HFFc6 (cell line): ENCODE results near the gene GALNT16. TPM values are rescaled to one million over a fixed set of nuclear protein-coding genes. Genes with fewer than 3 reads are reported as not detected.

Experiments
- DNase-seq: peaks from one replicate; pipeline ENCODE4 v3.0.0-alpha.2; 2018
- H3K27ac Mint-ChIP-seq: 2 replicates; pipeline ENCODE4 v1.8.0; 2020; ENCODE audit warnings: mild to moderate bottlenecking, mixed read lengths
- H3K27me3 Mint-ChIP-seq: 2 replicates; pipeline ENCODE4 v1.8.0; 2021; ENCODE audit warnings: mild to moderate bottlenecking, moderate library complexity, mixed read lengths; ENCODE audit not compliant: insufficient read depth
- H3K36me3 Mint-ChIP-seq: 2 replicates; pipeline ENCODE4 v1.8.0; 2021; ENCODE audit warnings: low read depth, mixed read lengths
- H3K4me1 Mint-ChIP-seq: 2 replicates; pipeline ENCODE4 v1.8.0; 2020; ENCODE audit warnings: low read depth, mixed read lengths
- H3K4me3 Mint-ChIP-seq: 2 replicates; pipeline ENCODE4 v1.8.0; 2020; ENCODE audit warnings: mild to moderate bottlenecking, moderate library complexity, mixed read lengths
- H3K9me3 Mint-ChIP-seq: 2 replicates; pipeline ENCODE4 v1.8.0; 2020; ENCODE audit warnings: mild to moderate bottlenecking, mixed read lengths
- CTCF ChIP-seq: fragments of 200-600 bp; sonication (generic); IDR thresholded peaks from 2 replicates; pipeline ENCODE4 v1.5.0; 2021; ENCODE audit warnings: antibody characterized with exemption, mild to moderate bottlenecking
- total RNA-seq, 6 experiments: library from RNA; stranded (reverse); fragmentation: NEBNext Ultra II Directional; extraction: Animal tissue kit (Norgen Biotek cat#: 25700); gene quantifications; 2 replicates in 1 of 6; 3 replicates in 5 of 6; pipeline ENCODE4 v1.2.3, GENCODE V29; 2021

The GALNT16 gene
- total RNA-seq, 6 experiments from 2014 or later = 0.11 to 0.38 (median 0.24) TPM

GRCh38 chr14:69263364-69263763 is 3.4 kb downstream of the GALNT16 start:
- H3K27ac Mint-ChIP-seq = peak overlapping the region; percentile 60
- H3K4me3 Mint-ChIP-seq = no peak overlapping the region
- no peaks in the 10 kb centered on the region for H3K36me3 Mint-ChIP-seq
- H3K4me1 Mint-ChIP-seq = peaks cover 27% of the 10 kb centered on the region
- TF ChIP-seq CTCF = no peak
- H3K9me3 Mint-ChIP-seq = no peaks in the 10 kb centered on the region
- peak; percentile 83 for DNase-seq
- H3K27me3 Mint-ChIP-seq = peaks cover 17% of the 10 kb centered on the region

- Mint-ChIP-seq H3K36me3 (no peaks in the 10 kb centered on the region), H3K27me3 (peaks cover 14% of the 10 kb centered on the region), H3K4me3 (no peak overlapping the region), H3K9me3 (no peaks in the 10 kb centered on the region), H3K27ac (peak overlapping the region; percentile 60), H3K4me1 (peaks cover 27% of the 10 kb centered on the region)
- no peak for TF ChIP-seq CTCF
- no peak for DNase-seq
These were observed 3.8 kb downstream of the GALNT16 start for GRCh38 chr14:69263771-69264170.

GRCh38 chr14:69266572-69267345 is 6.8 kb downstream of the GALNT16 start:
- no peak for DNase-seq
- H3K4me1 Mint-ChIP-seq = peaks cover 29% of the 10 kb centered on the region
- no peak for TF ChIP-seq CTCF
- H3K27me3 Mint-ChIP-seq = peaks cover 6% of the 10 kb centered on the region
- H3K36me3 Mint-ChIP-seq = no peaks in the 10 kb centered on the region
- no peaks in the 10 kb centered on the region for H3K9me3 Mint-ChIP-seq
- H3K4me3 Mint-ChIP-seq = no peak overlapping the region
- no peak overlapping the region for H3K27ac Mint-ChIP-seq

- TF ChIP-seq CTCF = no peak
- Mint-ChIP-seq H3K4me1 (peaks cover 22% of the 10 kb centered on the region), H3K4me3 (no peak overlapping the region), H3K9me3 (no peaks in the 10 kb centered on the region), H3K27ac (no peak overlapping the region), H3K36me3 (no peaks in the 10 kb centered on the region), H3K27me3 (peaks cover 2% of the 10 kb centered on the region; the same call in 1 of the 2 replicates)
- DNase-seq = no peak
These were observed 7.5 kb downstream of the GALNT16 start for GRCh38 chr14:69267492-69267891.

GRCh38 chr14:69268223-69268622 is 8.3 kb downstream of the GALNT16 start:
- TF ChIP-seq CTCF = no peak
- no peaks in the 10 kb centered on the region for H3K9me3 Mint-ChIP-seq
- H3K4me1 Mint-ChIP-seq = peaks cover 14% of the 10 kb centered on the region
- no peaks in the 10 kb centered on the region for H3K36me3 Mint-ChIP-seq
- peaks cover 2% of the 10 kb centered on the region for H3K27me3 Mint-ChIP-seq
- no peak overlapping the region for H3K27ac Mint-ChIP-seq
- H3K4me3 Mint-ChIP-seq = no peak overlapping the region
- DNase-seq = peak; percentile 42
